ENCODE measurements around the gene PLCXD1. TPM values are rescaled to one million over a fixed set of nuclear protein-coding genes. Genes with fewer than 3 reads are reported as not detected.

Gene PLCXD1
- polyA plus RNA-seq, 3 donors: 2.9 to 28.7 (median 6.7) TPM

GRCh38 chrX:351736-352135, 70.6 kb downstream of the PLCXD1 start:
- DNase-seq: no peak
- Mint-ChIP-seq H3K36me3 (peaks cover 21 to 38% of the 10 kb centered on the region in 2 donors), H3K27me3 (ENCODE audit: low read depth in 3 of 3) (peaks cover 0 to 2% (median 2%) of the 10 kb centered on the region in 3 donors), H3K27ac (no peak overlapping the region), H3K4me3 (no peak overlapping the region), H3K9me3 (peaks cover 4 to 62% (median 23%) of the 10 kb centered on the region in 7 donors), H3K4me1 (no peaks in the 10 kb centered on the region)
- no peak overlapping the region for H3K4me3 ChIP-seq (replicated peaks in 1 of 3; ENCODE audit: low read depth in 2 of 3, low read length in 3 of 3)
- H2AFZ ChIP-seq (ENCODE audit: insufficient read depth, low read depth, low read length, poor library complexity, severe bottlenecking): no peak overlapping the region
- intact Hi-C loops (cut with micrococcal nuclease): no loop called here
- peaks cover 11 to 60% of the 10 kb centered on the region in 2 donors for H3K9me3 ChIP-seq (replicated peaks in 1 of 2; ENCODE audit: control insufficient read depth in 1 of 2, insufficient read depth in 1 of 2, low read length in 2 of 2)
- no peaks in the 10 kb centered on the region for H3K4me1 ChIP-seq (ENCODE audit: control insufficient read depth in 1 of 2, insufficient read depth in 2 of 2, low read length in 2 of 2)
- no peak for TF ChIP-seq CTCF (IDR thresholded peaks at IDR 0.05)
- no peaks in the 10 kb centered on the region for H4K20me1 ChIP-seq (ENCODE audit: insufficient read depth, low read length)
- H3K4me2 ChIP-seq (replicated peaks; ENCODE audit: extremely low read depth, low read length, poor library complexity, severe bottlenecking): no peak overlapping the region
- no peak overlapping the region for H3K9ac ChIP-seq (ENCODE audit: insufficient read depth, low read length, poor library complexity, severe bottlenecking)
- peaks cover 0 to 4% of the 10 kb centered on the region in 2 donors for H3K36me3 ChIP-seq (replicated peaks in 1 of 2; ENCODE audit: control insufficient read depth in 1 of 2, insufficient read depth in 2 of 2, low read length in 2 of 2)
- H3K27me3 ChIP-seq (ENCODE audit: control insufficient read depth in 2 of 2, insufficient read depth in 2 of 2, low read length in 2 of 2): no peaks in the 10 kb centered on the region
- WGBS (ENCODE audit: insufficient coverage): 97% methylated on average over 6 of the region's 10 CpGs
- H3K79me2 ChIP-seq (ENCODE audit: insufficient read depth, low read length): no peaks in the 10 kb centered on the region
- H3K27ac ChIP-seq (ENCODE audit: low read depth in 1 of 2, low read length in 2 of 2): no peak overlapping the region

GRCh38 chrX:352181-352580, 71.0 kb downstream of the PLCXD1 start:
- 98% methylated on average over 24 of the region's 27 CpGs for WGBS (ENCODE audit: insufficient coverage)
- Histone ChIP-seq H3K27me3 (ENCODE audit: control insufficient read depth in 2 of 2, insufficient read depth in 2 of 2, low read length in 2 of 2) (no peaks in the 10 kb centered on the region), H3K36me3 (replicated peaks in 1 of 2; ENCODE audit: control insufficient read depth in 1 of 2, insufficient read depth in 2 of 2, low read length in 2 of 2) (no peaks in the 10 kb centered on the region), H3K9me3 (replicated peaks in 1 of 2; ENCODE audit: control insufficient read depth in 1 of 2, insufficient read depth in 1 of 2, low read length in 2 of 2) (peaks cover 7 to 59% of the 10 kb centered on the region in 2 donors), H3K4me1 (ENCODE audit: control insufficient read depth in 1 of 2, insufficient read depth in 2 of 2, low read length in 2 of 2) (no peaks in the 10 kb centered on the region), H3K27ac (ENCODE audit: low read depth in 1 of 2, low read length in 2 of 2) (no peak overlapping the region), H2AFZ (ENCODE audit: insufficient read depth, low read depth, low read length, poor library complexity, severe bottlenecking) (no peak overlapping the region), H3K9ac (ENCODE audit: insufficient read depth, low read length, poor library complexity, severe bottlenecking) (no peak overlapping the region), H3K4me3 (replicated peaks in 1 of 3; ENCODE audit: low read depth in 2 of 3, low read length in 3 of 3) (no peak overlapping the region), H3K4me2 (replicated peaks; ENCODE audit: extremely low read depth, low read length, poor library complexity, severe bottlenecking) (no peak overlapping the region), H4K20me1 (ENCODE audit: insufficient read depth, low read length) (no peaks in the 10 kb centered on the region), H3K79me2 (ENCODE audit: insufficient read depth, low read length) (no peaks in the 10 kb centered on the region)
- TF ChIP-seq CTCF (IDR thresholded peaks at IDR 0.05): no peak
- H3K27ac Mint-ChIP-seq: no peak overlapping the region
- intact Hi-C loops (cut with micrococcal nuclease): no loop called here
- peaks cover 21 to 33% of the 10 kb centered on the region in 2 donors for H3K36me3 Mint-ChIP-seq
- H3K4me3 Mint-ChIP-seq: no peak overlapping the region
- H3K9me3 Mint-ChIP-seq: peaks cover 0 to 59% (median 20%) of the 10 kb centered on the region in 7 donors
- peaks cover 3% of the 10 kb centered on the region for H3K4me1 Mint-ChIP-seq
- no peak for DNase-seq
- H3K27me3 Mint-ChIP-seq (ENCODE audit: low read depth in 3 of 3): peaks cover 0 to 2% (median 2%) of the 10 kb centered on the region in 3 donors

All from CD14-positive monocyte (primary cell).